Hippocampal formation (tissue), 2 donors: Measurements from ENCODE around the gene PEPD.

Experiments
- DNase-seq, 2 donors: peaks; one replicate each; lab custom pipeline; 2025; lab: John Stamatoyannopoulos, UW

Gene PEPD

DNA sequence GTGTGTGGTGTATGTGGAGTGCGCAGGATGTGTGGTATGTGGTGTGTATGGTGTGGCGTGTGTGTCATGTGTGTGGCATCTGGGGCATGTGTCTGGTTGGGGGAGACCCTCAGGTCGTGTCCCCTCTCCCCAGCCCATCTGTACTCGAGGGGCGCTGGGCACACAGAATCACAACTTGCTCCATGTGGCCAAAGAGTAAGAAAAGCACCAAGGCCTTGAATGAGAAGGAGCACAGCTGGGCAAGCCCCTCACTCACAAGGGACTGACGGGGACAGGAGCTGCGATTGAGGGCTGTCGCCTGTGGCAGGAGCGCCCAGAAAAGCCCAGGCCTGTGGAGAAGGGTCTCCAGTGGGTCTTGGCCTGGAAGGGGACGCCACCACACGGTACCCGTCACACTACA lies 62.8 kb downstream of the PEPD start:
- no peak for DNase-seq

DNA sequence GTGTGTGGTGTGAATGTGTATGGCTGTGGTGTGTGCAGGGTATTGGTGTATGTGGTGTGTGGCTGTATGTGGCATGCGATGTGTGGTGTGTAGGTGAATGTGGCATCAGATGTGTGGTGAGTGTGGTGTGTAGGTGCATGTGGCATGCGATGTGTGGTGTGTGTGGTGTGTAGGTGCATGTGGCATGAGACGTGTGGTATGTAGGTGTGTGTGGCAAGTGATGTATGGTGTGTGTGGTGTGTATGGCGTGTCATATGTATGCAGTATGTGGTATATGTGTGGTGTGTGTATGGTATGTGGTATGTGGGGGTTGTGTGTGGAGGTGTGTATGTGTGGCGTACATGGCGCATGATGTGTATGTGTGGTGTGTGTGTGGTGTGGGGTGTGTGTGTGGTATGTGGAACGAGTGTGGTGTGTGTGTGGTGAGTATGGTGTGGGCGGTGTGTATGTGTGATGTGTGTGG lies 63.4 kb downstream of the PEPD start:
- no peak for DNase-seq

DNA sequence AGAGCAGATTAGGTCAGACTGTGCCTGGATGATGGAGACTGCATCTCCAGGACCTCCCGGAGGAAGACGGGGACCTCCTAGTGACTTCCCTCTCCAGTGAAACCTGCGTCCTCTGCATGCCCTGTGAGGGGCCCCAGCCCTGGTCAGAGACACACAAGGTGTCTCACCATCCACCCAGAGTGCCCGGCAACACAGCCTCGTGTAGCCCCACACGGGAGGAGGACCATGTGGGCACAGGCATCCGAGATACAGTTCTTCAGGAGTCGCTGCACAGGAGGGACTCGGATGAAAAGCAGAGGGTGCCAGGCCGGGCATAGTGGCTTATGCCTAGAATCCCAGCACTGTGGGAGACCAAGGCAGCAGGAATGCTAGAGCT lies 64.8 kb downstream of the PEPD start:
- no peak for DNase-seq

DNA sequence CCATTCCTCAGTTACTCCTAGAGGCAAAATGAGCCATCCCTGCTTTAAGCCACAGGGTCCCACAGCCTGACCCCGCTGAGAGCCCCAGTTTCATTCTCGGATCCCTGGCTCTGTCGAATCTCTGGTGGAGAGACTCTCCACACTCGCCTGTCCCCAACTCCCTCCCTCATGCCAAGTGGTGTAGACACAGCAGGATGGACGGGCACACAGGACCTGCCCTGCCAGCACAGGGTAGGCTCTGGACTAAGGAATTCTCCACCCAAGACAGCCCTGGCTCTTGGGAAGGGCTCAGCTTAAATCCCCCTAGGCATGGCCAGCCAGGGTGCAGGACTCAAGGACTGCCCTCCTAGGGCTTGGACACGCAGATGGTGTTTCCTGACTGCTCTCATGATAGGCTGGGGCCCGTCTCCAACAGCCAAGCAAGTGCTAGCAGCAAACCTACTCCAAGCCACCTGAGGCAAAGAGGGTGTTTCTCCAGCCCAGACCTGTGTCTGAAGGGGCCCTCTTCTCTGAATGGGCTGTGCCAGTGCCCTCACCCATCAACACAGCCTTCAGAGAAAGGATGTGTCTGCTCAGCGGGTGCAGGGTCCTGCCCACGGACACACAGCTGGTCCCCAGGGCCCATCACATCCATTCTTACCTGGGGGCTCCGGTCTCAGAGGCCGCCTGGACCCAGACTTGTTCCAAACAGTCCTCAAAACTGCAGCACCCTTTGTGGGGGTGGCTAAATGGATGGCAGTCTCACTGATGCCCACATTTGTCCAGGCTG lies 65.3 kb downstream of the PEPD start:
- DNase-seq = no peak

DNA sequence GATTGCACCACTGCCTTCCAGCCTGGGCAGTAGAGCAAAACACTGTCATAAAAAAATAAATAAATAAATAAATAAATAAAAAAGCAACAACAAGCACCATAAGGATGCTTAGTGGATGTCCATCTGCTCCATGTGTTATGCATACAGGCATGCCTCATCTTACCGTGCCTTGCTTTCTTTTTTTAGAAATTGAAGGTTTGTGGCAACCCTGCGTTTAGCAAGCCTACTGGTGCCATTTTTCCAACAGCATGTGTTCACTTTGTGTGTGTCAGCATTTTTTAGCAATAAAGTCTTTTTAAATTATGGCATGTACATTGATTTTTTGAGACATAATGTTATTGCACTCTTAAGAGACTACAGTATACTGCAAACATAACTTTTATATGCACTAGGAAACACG lies 68.3 kb downstream of the PEPD start:
- no peak for DNase-seq

DNA sequence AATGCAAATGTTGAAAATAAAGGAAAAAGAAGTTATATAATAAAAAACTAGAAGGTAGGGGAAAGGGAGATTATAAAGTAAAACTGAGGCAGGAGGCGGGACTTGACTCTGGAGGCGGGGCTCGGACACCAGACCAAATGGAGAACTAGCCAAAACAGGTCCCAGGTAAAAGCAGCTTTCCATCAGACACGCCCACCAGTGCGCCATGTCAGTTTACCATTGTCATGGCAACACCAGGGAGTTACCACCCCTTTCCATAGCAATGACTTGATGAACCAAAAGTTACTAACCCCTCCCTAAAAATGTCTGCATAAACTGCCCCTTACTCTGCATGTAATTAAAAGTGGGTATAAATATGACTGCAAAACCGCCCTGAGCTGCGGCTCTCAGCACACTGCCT lies 70.9 kb downstream of the PEPD start:
- no peak for DNase-seq

DNA sequence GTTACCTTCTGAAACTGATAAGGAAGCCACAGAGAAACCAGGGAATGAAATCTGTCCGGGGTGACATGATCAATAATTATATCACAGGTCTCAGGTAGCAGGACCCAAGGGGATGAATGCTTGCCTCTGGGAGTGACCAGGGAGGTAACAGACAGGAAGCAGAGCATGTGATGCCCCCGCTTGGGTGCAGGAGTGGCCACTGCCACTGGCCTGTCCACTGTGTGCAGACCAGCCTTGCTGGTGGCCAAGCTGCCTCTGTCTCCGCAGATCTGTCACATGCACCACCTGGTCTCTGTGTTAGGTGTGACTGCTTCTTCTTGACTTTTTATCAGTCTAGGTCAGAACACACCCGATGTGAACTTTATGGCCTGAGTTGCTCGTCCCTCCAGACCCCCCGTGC lies 71.8 kb downstream of the PEPD start:
- DNase-seq = no peak

DNA sequence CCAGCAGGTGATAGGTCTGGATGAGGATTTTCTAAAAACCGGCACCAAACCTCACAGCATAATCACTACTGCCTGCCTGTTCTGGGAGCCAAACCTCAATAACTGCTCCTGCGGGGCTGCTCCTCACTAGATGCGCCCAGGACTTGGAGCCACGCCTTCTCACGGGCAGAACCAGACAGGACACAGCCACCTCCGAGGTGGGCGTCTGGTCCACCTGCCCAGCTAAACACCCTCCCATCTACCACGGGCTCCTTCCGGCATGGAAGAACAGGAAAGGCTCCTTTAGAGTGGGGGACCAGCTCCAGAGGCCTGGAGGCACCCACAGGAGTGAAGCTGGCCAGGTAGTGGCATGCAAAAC lies 73.5 kb downstream of the PEPD start:
- no peak for DNase-seq

DNA sequence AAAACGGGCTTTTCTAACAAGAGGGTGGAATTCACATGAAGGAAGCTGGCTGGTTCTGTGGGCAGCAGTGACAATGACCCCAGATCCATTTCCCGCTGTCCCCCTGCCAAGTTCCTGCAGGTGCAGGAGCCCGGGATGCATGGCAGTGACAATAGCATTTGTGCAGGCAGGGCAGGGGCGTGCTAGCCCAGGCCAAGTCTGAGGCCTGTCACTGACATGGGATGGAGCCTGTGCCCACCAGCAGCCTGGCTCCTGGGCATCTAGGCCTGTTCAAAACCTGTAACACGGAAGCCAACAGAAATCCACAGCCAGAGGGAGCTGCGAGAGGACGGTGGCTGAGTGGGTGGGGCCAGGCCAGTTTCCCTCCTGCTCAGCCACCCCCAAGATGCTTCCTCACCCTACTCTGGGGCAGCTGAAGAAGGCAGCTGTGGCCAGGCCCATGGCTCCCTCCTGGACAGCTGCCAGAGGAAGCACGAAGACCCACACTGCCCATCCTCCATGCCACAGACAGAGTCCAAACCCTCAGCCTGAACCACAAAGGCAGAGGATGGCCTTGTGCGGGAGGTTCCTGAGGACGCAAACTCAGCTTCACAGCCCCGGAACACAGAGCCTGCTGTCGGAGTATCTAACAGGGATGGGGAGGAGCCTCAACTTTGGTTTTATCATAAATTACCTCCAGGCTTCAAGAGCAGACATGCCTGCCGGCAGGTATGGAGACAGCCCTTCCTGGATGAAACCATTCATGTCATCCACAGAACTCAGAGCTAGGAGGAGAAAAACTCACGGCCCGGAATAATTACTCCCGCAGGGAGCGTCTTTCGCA lies 74.0 kb downstream of the PEPD start:
- DNase-seq = no peak

DNA sequence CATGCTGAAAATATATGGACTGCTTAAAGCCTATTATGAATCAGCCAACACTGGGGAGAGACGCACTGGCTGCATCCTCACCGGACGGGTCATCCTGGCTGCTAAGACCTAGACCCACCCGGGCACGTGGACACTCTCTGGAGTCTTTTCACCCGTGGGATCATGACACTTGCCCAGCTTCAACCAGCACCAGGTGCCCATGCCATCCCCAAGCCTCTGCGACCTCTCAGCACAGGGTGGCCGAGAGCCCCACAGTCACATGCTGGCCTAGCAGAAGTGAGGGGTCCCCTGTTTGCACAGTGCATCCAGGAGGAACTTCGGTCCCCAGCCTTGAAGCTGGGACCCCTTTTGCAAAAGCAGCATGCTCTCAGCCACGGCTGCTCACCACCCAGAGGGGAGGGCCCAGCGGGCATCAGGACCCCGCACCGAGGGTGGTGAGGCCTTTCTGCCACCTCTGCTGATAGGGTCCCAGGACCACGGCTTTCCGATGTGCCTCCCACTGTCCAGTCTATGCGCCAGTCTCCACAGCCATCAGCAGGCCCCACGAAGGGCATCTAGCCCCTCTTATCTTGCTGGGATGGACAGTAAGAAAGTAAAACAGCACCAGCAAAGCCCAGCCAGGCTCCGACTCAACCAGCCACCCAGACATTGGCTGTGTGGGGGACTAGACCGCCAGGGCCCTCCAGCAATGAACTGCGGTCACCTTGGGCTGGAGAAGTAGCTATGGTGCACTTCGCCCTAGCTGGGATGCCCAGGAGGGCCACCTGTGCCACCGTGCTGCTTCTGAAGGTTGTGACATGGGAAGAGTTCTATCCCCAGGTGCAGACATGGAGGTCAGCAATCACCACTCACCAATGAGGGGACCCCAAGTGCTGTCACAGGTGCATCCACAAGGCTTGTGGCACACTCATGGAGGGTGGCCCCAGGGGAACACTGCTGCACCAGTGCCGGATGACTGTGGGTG lies 75.0 kb downstream of the PEPD start:
- DNase-seq = no peak

DNA sequence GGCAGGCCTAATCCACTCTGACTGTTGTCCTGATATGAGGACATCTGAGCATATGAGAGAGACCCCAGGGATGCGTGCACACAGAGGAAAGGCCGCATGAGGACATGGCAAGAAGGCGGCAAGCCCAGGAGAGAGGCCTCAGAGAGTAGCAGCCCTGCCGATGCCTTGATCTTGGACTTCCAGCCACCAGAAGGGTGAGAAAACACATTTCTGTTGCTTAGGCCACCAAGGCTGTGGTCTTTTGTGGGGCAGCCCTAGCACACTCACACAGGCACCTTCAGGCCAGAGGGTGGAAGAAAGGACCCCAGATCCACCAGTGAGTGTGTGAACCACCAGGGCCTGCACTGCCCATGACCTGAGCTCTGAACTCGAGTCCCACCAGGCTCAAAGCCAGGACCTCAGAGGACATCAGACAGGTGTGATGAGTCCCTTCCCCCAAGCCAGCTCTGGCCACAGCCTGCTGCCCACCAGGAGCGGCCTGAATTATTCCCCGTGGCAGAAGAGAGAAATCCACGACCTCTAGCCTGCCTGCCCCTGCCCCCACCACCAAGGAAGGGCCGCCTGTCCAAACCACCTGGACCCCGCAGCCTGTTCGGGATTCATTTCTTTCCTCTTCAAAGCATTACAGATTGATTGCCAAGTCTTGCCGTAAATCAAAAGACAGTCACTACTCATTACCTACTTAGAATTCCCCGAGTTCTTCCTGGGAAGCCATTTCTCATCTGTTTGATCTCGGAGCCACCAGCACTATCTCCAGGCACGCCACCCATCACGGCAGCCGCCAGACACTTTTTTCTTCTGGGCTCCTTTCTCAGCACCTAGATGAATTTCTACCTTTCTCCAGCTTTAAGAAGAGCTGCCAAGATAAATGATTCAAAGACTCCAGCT lies 75.9 kb downstream of the PEPD start:
- DNase-seq = no peak

DNA sequence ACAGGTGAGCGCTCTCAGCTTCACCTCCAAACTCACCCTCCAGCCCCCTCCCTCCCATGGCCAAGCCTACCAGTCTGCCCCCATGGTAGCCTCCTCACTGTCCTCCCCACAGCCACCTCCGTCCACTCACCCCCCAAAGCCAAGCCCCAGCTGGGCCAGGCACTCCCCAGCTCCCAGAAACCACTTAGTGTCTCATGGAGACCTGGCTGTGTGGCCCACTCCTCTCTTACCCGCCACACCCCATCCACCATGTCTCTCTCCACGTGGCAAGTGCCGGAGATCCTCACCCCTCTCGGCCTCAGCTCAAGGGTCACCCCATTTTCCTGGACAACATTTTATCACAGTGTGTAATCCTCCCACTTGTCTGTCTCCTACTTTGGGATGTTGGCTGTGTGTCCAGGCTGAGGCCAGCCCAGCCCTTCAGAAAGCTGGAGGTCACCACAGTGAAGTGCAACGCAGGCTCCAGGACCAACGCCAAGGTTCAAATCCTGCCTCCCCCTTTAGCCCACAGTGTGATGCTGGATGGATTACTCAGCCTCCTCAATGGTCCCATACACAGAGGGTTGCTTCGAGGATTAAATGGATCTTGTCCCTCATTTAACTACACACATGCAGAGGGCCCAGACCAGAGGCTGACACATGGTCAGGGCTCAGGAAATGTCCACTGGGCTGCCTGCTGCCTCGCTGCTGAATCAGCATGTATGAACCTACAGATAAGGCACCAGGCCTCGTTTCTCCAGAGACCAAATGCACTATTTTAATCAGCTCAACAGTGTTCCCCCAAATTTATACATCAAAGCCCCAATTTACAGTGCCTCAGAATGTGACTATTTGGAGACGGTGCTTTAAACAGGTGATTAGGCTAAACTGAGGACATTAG lies 76.8 kb downstream of the PEPD start:
- DNase-seq = no peak

DNA sequence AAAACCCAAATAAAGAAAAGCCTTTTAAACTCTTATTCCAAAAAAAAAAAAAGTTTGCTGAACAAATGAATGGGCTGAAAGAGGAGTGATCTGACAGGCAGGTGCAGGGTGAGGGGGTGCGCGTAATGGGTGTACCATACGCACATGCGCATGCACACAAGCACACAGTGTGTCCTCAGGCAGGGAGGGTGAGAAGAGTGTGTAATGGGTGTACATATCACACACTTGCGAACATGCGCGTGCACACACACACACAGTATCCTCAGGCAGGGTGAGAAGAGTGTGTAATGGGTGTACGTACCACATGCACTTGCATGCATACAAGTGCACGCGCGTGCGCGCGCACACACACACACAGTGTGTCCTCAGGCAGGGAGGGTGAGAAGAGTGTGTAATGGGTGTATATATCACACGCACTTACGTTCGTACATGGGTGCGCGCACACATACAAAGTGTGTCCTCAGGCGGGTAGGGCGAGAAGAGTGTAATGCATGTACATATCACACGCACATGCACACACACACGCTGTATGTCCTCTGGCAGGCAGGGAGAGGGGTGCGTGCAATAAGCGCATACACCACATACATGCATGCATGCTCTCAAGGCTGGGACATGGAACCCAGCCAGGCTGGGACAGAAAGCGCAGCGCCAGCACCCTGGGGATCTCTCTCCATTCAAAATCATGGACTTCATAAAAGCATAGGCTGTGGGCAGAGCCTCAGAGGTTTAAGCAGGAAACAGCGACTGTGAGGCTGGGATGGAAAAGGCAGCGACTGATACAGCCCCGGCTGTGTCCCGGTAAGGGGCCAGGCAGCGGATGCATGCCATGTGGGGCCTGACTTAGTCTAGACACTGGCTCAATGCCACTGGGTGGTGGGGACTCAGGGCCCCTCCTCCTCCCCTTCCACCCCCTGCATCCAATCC lies 77.7 kb downstream of the PEPD start:
- no peak for DNase-seq

DNA sequence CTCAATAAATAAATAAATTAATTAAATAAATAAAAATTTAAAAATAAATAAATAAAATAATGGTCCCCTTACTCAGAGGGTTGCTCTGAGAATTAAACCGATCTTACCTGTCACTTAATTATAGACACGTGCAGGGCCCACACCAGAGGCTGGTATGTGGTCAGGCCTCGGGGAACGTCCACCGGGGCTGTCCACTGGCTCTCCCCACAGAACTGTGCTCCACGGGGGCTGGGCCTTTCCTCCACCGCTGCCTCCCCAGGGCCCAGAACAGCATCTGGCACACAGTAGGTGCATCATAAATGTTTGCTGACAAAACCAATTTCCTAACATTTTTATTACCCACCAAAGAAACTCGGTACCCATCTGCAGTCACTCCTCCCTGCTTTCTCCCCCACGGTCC lies 78.9 kb downstream of the PEPD start:
- no peak for DNase-seq

DNA sequence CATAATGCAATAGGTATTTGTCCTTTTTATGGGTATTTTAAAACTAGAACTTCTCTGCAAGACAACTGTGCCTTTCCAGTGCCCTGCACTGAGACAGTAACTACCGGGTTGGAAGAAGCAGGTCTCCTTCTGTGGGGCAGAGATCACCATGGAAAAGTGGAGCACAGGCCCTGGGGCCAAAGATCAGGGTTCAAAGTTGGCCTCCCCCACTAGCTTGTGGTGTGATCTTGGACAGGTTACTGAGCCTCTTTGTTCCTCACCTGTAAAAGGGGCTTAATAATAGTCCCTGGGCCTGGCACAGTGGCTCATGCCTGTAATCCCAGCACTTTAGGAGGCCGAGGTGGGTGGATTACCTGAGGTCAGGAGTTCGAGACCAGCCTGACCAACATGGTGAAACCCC lies 79.8 kb downstream of the PEPD start:
- DNase-seq = no peak

DNA sequence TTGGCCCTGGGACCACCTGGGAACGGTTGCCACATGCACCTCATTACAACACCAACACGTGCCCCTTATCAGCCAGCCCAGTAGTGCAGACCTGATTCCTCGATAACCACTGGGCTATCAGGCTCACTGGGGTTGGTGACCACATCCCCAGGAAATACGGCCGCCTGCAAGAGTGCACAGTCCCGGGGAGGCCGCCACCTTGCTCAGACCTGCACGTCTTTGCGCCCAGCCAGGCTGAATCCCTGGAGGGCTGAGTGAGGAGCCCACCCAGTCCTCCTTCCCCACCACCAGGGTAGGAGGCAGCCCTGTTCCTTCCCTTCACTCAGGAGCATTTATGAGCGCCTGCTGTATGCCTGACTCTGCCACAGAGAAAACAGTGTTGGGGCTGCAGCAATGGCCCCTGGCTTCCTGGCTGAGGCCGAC lies 80.3 kb downstream of the PEPD start:
- DNase-seq = no peak

DNA sequence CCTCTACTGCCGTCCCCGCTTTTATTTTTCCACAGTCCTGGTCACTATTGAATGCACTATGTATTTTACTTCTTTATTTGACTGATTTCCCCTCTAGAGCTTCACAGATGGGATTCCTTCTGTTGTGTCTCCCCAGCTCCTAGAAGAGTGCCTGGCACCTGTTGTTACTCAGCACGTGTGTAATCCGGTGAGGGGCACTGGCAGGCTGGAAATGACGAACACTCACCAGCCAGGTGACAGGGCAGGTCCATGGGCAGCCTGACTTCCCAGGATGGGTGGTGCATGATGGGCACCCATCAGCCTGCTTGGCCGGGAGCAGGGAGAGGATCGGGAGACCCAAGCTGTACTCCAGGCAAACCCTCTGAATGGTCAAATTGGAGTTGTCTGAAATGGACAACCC lies 80.9 kb downstream of the PEPD start:
- no peak for DNase-seq

DNA sequence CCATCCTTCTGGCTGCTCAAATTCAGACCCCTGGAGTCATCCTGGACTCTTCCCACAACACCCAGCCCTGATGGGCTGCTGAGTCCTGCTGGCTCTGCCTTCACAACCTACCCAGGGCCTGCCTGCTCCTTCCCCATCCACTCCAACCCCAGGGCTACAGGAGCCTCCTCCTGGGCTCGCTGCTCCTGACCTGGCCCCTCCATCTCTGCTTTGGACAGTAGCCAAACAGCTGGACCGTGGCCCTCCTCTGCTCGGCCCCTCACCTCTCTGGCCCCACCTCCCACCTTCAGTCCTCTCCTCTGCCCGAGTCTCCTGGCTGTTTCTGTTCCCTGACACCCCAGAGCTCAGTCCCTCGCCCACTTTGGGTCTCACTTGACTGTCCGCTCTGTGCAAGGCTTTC lies 81.3 kb downstream of the PEPD start:
- no peak for DNase-seq
